ENCODE data around the gene AKAP17A. TPM values are rescaled to one million over a fixed set of nuclear protein-coding genes. Genes with fewer than 3 reads are reported as not detected.
"Not testable (repeated sequence)": the region's sequence is repeated elsewhere in the genome, so short reads cannot be mapped to it uniquely, and the experiment has no call there.

The AKAP17A gene
- total RNA-seq, 1 donor from 2014 or later = 39.8 TPM

- no peaks in the 10 kb centered on the region for H3K36me3 ChIP-seq
- ATAC-seq = no peak
- intact Hi-C loops (cut with DNase I) = no loop called here
- H3K9me3 ChIP-seq = no peaks in the 10 kb centered on the region
- no peaks in the 10 kb centered on the region for H3K27me3 ChIP-seq (ENCODE audit: low read depth)
- H3K4me1 ChIP-seq = peaks cover 4% of the 10 kb centered on the region
- H3K4me3 ChIP-seq = no peak overlapping the region
- no peak for TF ChIP-seq CTCF (IDR thresholded peaks at IDR 0.05)
- no peak overlapping the region for H3K27ac ChIP-seq
- no peak for DNase-seq
These were observed 26.4 kb upstream of the AKAP17A start for GRCh38 chrX:1564750-1565683.

GRCh38 chrX:1574181-1574580 lies 17.2 kb upstream of the AKAP17A start:
- DNase-seq; ATAC-seq; intact Hi-C loops (cut with DNase I): not testable (repeated sequence)

GRCh38 chrX:1576201-1576992 lies 15.0 kb upstream of the AKAP17A start:
- Histone ChIP-seq H3K27me3 (ENCODE audit: low read depth) (no peaks in the 10 kb centered on the region), H3K36me3 (no peaks in the 10 kb centered on the region), H3K4me3 (no peak overlapping the region), H3K27ac (no peak overlapping the region), H3K9me3 (no peaks in the 10 kb centered on the region), H3K4me1 (no peaks in the 10 kb centered on the region)
- no peak for DNase-seq
- no peak for TF ChIP-seq CTCF (IDR thresholded peaks at IDR 0.05)
- intact Hi-C loops (cut with DNase I) = no loop called here
- ATAC-seq = no peak

More at GRCh38 chrX:1574181-1574580, 17.2 kb upstream of the AKAP17A start:
- not testable (repeated sequence) for H3K27ac ChIP-seq; H3K4me1 ChIP-seq; H3K36me3 ChIP-seq; H3K27me3 ChIP-seq (ENCODE audit: low read depth); H3K9me3 ChIP-seq; H3K4me3 ChIP-seq

- intact Hi-C loops (cut with DNase I) = no loop called here
- H3K27me3 ChIP-seq (ENCODE audit: low read depth) = no peaks in the 10 kb centered on the region
- no peak for TF ChIP-seq CTCF (IDR thresholded peaks at IDR 0.05)
- no peaks in the 10 kb centered on the region for H3K9me3 ChIP-seq
- no peak overlapping the region for H3K4me3 ChIP-seq
- H3K36me3 ChIP-seq = no peaks in the 10 kb centered on the region
- ATAC-seq = no peak
- DNase-seq = no peak
- H3K27ac ChIP-seq = no peak overlapping the region
- H3K4me1 ChIP-seq = no peaks in the 10 kb centered on the region
These were observed 13.6 kb upstream of the AKAP17A start for GRCh38 chrX:1577845-1578244.

GRCh38 chrX:1578511-1579173 lies 12.8 kb upstream of the AKAP17A start:
- Histone ChIP-seq H3K4me1 (no peaks in the 10 kb centered on the region), H3K36me3 (no peaks in the 10 kb centered on the region), H3K27ac (no peak overlapping the region), H3K27me3 (ENCODE audit: low read depth) (no peaks in the 10 kb centered on the region), H3K4me3 (no peak overlapping the region), H3K9me3 (no peaks in the 10 kb centered on the region)
- no peak for ATAC-seq
- DNase-seq = no peak
- TF ChIP-seq CTCF (IDR thresholded peaks at IDR 0.05) = no peak
- intact Hi-C loops (cut with DNase I) = no loop called here
